Measurements from ENCODE around the gene NDUFB11. TPM values are rescaled to one million over a fixed set of nuclear protein-coding genes. Genes with fewer than 3 reads are reported as not detected.

The NDUFB11 gene
- total and polyA plus RNA-seq, 12 donors: 149 to 217 (median 172) TPM

DNA sequence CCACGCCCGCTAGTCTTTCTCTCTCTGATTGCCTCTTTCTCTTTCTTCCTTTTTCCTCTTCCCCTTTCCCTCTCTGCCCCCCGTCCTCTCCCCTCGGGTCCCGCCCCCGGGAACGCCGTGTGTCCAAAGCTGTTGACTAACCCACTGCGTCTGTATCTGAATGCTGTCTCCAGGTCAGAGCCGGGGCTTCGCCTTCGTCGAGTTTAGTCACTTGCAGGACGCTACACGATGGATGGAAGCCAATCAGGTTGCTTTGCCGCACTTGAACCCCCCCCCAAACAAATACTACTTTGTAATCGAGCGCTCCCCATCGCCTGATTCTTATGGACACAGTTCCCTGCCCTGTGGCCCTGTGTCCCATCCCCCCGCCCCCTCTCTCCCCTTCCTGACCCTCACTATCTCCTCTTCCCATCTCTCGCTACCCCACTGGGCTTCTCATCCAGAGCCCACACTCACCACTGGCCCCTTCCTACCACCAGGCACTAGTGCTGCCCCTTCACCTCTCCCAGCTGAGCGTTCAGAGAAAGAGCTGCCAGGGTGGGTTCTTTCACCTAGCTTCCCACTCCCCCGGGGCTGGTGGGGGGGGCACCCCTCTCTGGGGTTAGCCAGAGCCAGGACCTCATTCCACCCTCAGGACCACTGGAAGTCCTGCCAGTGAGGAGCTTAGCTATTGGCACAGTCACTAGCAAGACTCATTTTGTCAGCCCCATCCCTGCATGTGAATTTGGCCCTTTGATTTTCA, 30.5 kb upstream of the NDUFB11 start:
- peaks cover 0 to 90% (median 18%) of the 10 kb centered on the region in 9 donors for H3K36me3 ChIP-seq
- no peak overlapping the region for H3K27ac ChIP-seq
- ATAC-seq: no peak
- H3K4me1 ChIP-seq: peaks cover 0 to 8% (median 0%) of the 10 kb centered on the region in 9 donors
- no peak for DNase-seq
- no peaks in the 10 kb centered on the region for H3K9me3 ChIP-seq
- H3K27me3 ChIP-seq: peaks cover 0 to 72% (median 0%) of the 10 kb centered on the region in 7 donors
- intact Hi-C loops (cut with DNase I): no loop called here
- WGBS, 2 donors: 87 to 88% methylated on average over 23 of the region's 23 CpGs
- no peak overlapping the region for H3K4me3 ChIP-seq
- TF ChIP-seq, protein P1, sequence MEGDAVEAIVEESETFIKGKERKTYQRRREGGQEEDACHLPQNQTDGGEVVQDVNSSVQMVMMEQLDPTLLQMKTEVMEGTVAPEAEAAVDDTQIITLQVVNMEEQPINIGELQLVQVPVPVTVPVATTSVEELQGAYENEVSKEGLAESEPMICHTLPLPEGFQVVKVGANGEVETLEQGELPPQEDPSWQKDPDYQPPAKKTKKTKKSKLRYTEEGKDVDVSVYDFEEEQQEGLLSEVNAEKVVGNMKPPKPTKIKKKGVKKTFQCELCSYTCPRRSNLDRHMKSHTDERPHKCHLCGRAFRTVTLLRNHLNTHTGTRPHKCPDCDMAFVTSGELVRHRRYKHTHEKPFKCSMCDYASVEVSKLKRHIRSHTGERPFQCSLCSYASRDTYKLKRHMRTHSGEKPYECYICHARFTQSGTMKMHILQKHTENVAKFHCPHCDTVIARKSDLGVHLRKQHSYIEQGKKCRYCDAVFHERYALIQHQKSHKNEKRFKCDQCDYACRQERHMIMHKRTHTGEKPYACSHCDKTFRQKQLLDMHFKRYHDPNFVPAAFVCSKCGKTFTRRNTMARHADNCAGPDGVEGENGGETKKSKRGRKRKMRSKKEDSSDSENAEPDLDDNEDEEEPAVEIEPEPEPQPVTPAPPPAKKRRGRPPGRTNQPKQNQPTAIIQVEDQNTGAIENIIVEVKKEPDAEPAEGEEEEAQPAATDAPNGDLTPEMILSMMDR (IDR thresholded peaks at IDR 0.05): no peak

DNA sequence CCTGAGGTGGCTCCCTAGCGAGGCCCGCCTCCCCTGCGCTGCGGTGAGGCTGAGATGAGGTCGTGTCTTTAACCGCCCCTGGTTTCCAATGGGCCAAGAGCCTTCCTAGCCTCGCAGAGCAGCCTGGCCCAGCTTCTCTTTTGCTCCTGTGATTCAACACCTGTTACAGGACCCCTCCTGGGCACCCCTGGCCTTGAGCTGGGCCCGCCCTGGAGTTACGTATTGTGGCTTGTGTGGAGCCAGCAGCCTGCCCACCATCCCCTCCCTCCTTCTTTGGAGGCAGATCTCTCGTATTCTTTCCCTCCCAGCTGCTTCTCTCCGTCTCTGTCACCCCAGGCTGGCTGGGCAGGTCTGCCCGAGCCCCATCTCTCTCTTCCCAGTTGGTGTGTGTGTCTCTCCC, 29.9 kb upstream of the NDUFB11 start:
- peaks cover 0 to 66% (median 0%) of the 10 kb centered on the region in 7 donors for H3K27me3 ChIP-seq
- no peaks in the 10 kb centered on the region for H3K9me3 ChIP-seq
- H3K36me3 ChIP-seq: peaks cover 0 to 90% (median 18%) of the 10 kb centered on the region in 9 donors
- no peak overlapping the region for H3K27ac ChIP-seq
- DNase-seq (no peak), ATAC-seq (no peak)
- TF ChIP-seq, protein P1 (IDR thresholded peaks at IDR 0.05): no peak
- H3K4me3 ChIP-seq: no peak overlapping the region
- intact Hi-C loops (cut with DNase I): no loop called here
- peaks cover 0 to 14% (median 0%) of the 10 kb centered on the region in 9 donors for H3K4me1 ChIP-seq
- 88 to 92% methylated on average over 12 of the region's 12 CpGs for WGBS, 2 donors

DNA sequence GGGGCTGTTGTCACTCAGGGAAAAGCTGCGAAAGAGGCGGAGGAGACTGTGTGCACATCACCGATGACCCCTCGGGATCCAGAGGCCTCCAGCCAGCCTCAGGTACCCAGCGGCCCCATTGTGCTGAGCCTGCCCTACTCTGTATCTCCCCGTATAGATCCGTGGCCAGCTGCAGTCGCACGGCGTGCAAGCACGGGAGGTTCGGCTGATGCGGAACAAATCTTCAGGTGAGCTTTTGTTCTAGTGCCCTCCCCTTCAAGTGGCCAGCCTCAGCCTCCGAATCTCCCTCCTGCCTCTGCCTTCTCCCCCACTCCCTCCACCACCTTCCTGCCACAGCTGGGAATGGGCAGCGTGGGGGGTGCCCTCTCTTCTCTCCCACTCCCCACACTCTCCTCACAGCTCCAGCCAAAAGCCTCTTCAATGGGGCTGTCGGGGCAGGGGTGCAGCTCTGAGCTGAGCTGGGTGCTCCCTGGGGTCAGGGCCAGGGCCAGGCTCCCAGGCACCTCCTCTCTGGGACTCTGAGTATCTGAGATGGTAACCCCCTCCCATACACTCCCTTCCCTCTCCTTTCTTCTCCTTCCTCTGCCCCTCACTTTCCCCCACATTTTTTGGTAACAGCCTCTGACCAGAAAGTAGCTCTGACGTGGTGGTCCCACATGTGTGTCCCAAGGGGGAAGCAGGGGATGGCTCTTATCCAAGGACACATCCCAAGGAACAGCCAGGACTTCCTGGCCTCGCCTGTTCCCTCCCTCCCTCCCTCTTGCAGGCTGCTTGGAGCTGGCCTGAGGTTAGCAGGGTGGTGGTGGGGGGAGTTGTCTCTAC, 28.7 kb upstream of the NDUFB11 start:
- H3K36me3 ChIP-seq: peaks cover 0 to 81% (median 18%) of the 10 kb centered on the region in 9 donors
- no peaks in the 10 kb centered on the region for H3K9me3 ChIP-seq
- no peak for DNase-seq
- no peak overlapping the region for H3K27ac ChIP-seq
- H3K27me3 ChIP-seq: peaks cover 0 to 66% (median 0%) of the 10 kb centered on the region in 7 donors
- H3K4me1 ChIP-seq: peaks cover 0 to 14% (median 0%) of the 10 kb centered on the region in 9 donors
- intact Hi-C loops (cut with DNase I): no loop called here
- ATAC-seq: no peak
- WGBS, 2 donors: 83 to 87% methylated on average over 17 to 18 of the region's 18 CpGs
- no peak overlapping the region for H3K4me3 ChIP-seq
- TF ChIP-seq, protein P1 (IDR thresholded peaks at IDR 0.05): no peak

DNA sequence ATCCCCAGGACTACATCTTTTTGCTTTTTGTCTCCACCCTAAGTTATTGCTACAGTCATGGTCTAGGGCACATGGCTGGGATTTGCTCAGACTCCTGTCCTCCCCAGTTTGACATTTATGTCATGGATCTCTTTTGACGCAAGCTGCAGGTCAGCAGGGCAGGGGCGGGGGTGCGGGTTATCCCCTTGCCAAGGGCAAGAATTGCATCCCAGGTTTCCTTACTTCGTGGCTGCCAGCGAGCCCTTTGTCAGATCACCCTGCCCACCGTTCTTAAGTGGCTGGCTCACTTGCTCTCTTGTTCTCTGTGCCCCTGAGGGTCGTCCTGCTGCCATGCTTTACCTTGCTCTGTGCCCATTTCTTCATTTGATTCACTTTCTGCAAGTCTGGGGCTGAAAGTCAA, 28.0 kb upstream of the NDUFB11 start:
- Histone ChIP-seq H3K27ac (no peak overlapping the region), H3K4me3 (no peak overlapping the region), H3K4me1 (peaks cover 0 to 14% (median 0%) of the 10 kb centered on the region in 9 donors), H3K36me3 (peaks cover 0 to 75% (median 18%) of the 10 kb centered on the region in 9 donors), H3K9me3 (no peaks in the 10 kb centered on the region), H3K27me3 (peaks cover 0 to 63% (median 0%) of the 10 kb centered on the region in 7 donors)
- TF ChIP-seq, protein P1 (IDR thresholded peaks at IDR 0.05): no peak
- DNase-seq (no peak), ATAC-seq (no peak)
- intact Hi-C loops (cut with DNase I): no loop called here
- 83 to 91% methylated on average over 7 of the region's 7 CpGs for WGBS, 2 donors

Data from heart right ventricle (tissue), 16 donors.